Femur (tissue), 1 donor: ENCODE results near the gene CCNL2.
"Not testable (repeated sequence)": the region's sequence is repeated elsewhere in the genome, so short reads cannot be mapped to it uniquely, and the experiment has no call there.

Experiments
- DNase-seq: peaks from one replicate; pipeline ENCODE4 v3.0.0-alpha.2; 2017

CCNL2 gene

DNA sequence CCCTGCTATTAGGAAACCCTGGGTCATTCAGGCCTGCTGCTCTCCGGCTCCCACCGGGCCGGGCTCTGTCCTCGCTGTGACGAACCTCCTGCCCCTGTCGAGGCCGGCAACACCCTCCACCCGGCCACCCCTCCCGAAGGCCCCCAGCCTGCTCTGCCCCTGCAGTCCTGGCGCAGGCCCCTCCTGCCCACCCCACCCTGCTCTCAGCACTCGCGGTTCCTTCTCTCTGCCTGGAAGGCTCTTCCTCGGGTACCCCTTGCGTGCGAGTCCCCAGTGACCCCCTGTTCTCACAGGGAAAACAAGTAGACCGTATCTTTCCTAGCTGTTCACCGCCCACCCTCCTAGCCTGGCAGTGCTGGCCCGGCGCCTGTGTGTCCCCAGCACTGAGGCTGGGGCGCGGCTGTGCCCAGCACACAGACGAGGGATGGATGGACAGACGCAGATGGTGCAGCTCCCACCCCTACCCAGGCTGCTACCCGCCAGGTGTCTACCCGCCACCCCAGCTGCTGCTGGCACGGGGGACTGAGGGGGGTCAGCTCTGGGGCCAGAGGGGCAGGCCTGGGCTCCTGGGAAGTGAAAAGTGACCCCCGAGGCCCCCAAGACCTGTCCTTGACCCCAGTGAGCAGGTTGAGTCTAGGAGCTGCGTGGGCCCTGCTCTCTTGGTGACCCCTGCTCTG, 33.3 kb upstream of the CCNL2 start:
- DNase-seq: peak; percentile 79

GRCh38 chr1:1431845-1432273, 32.7 kb upstream of the CCNL2 start:
- peak; percentile 74 for DNase-seq

DNA sequence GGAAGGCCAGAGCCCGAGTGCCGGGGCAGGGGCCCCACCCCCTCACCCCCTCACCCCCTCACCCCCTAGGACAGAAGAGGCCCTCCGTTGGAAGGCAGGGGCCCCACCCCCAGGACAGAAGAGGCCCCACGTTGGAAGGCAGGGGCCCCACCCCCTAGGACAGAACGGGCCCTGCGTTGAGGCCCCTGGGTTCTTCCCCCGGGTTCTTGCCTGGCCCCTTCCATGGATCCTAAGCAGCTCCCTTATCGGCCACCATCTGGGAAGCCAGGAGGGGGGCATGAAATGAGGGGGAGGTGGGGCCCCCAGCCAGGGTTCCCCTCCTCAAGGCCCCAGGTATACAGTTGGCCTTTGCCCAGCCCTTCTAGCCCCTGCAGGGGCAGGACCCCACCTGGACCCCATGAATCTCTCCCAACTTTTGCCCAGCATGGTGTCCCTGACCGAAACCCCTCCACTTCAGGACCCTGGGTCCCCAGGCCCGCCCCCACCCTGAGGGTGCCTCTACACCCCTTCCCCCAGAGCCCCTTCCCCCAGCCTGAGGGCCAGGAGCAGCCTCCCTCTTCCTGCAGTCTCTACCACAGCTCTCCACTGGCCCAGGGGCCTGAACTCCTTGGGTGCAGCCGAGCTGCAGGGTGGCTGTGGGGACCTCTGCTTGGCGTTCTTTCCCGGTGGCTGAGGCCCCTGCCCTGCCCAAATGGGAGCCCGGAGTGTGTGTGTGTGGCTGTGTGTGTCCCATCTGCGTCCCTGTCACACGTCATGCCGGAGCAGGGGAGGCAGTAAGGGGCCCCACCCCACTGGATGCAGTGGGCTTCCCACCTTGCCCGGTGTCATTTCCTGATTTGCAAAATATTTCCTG, 32.1 kb upstream of the CCNL2 start:
- no peak for DNase-seq

GRCh38 chr1:1430114-1430982, 31.2 kb upstream of the CCNL2 start:
- peak; percentile 87 for DNase-seq

DNA sequence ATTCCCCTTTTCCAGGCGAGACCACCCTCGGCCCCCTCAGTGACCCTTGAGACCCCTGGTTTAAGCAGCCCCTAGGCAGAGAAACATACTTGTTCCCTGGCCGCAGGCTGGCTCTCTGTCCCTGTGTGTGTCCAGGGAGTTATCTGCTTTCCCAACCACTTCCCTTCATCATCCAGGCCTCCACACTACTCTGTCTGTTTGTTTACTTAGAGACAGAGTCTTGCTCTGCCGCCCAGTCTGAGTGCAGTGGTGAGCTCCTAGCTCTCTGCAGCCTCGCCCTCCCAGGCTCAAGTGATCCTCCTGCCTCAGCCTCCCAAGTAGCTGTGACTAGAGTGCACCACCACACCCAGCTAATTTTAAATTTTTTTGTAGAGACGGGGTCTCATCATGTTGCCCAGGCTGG, 30.5 kb upstream of the CCNL2 start:
- peak; percentile 46 for DNase-seq

GRCh38 chr1:1428967-1429366, 29.8 kb upstream of the CCNL2 start:
- DNase-seq: not testable (repeated sequence)

DNA sequence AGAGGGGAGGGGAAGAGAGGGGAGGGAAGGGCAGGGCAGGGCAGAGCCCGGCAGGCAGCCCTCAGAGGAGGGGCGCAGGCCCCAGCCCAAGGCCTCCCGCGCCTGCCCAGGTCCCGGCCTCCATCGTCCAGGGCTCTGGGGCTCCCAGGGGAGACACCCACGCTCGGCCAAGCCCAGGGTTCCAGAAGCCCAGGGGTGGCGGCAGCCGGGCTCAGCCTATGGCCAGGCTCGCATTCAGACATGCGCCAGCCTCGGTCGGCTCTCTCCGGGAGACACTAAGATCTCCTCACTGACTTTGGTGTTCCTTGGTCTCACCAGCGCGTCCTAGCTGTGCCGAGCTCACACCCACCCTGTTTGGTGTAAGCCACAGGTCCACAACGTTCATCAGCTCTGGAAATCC, 29.0 kb upstream of the CCNL2 start:
- no peak for DNase-seq

DNA sequence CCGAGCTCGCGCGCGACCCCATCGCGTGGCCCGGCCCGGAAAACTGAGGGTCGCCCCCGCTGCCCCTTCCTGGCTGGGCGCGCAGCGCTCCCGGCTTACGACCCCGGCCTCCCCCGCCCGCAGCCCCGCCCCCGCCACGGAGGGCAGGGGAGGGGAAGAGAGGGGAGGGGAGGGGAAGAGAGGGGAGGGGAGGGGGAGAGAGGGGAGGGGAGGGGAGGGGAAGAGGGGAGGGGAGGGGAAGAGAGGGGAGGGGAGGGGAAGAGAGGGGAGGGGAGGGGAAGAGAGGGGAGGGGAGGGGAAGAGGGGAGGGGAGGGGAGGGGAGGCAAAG, 28.6 kb upstream of the CCNL2 start:
- DNase-seq: peak; percentile 26

- DNase-seq: peak; percentile 60
Measured at GRCh38 chr1:1427106-1427819, 28.1 kb upstream of the CCNL2 start.

- peak; percentile 34 for DNase-seq
Measured at GRCh38 chr1:1426496-1427105, 27.5 kb upstream of the CCNL2 start.

DNA sequence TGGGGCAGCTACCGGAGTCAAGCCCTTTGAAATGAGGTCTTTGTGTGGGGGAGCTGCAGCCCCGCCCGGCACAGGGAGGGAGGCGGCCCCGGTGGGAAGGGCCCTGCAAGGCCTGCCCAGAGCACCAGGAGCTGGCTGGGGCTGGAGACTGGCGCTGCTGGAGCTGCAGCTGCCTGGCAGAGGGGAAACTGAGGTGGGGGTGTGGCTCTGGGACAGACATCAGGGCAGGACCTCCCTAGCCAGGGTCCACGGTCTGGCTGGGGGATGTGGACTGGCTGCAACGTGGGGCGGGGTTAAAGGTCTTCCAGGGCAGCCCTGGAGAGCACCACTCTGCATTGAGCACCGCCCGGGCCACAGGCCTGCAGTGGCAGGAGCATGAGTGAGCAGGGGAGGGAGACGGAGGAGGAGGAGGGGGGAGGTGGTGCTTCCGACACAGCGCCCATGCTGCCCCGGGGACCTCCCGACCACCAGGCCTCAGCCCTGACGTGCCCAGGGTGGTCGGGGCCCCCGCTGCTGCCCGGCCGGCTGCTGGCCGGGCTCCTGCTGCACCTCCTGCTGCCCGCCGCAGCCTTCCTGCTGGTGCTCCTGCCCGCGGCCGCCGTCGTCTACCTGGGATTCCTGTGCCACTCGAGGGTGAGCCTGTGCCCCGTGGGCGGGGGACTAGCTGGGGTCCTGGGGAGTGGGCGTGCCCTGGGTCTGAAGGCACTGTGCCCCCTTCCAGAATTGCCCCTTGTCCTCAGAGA, 26.8 kb upstream of the CCNL2 start:
- peak; percentile 25 for DNase-seq

- DNase-seq: no peak
Measured at GRCh38 chr1:1425426-1425752, 26.3 kb upstream of the CCNL2 start.

DNA sequence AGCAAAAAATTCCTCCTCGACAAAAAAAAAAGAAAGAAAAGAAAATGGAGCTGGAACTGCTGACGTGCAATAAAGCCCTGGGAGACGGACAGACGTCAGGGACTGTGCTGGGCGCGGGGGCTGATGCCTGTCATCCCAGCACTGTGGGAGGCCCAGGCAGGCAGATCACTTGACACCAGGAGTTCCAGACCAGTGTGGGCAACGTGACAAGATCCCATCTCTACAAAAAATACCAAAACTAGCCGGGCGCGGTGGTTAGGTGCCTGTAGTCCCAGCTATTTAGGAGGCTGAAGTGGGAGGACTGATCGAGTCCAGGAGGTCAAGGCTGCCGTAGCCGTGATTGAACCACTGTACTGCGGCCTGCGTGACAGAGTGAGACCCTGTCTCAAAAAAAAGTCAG, 25.6 kb upstream of the CCNL2 start:
- DNase-seq: no peak

DNA sequence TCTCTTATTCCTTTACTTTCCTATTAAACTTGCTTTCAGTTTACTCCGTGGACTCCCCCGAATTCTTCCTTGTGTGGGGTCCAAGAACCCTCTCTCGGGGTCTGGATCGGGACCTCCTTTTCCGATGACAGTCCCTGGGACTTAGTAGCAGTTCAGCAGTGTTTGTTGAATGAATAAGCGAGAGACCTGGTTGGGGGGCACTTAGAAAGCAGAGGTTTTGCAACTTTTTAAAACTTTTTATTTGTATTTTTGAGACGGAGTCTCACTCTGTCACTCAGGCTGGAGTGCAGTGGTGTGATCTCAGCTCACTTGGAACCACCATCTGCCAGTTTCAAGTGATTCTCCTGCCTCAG, 24.1 kb upstream of the CCNL2 start:
- DNase-seq: no peak

GRCh38 chr1:1422465-1423244, 23.5 kb upstream of the CCNL2 start:
- peak; percentile 45 for DNase-seq

GRCh38 chr1:1421907-1422464, 22.9 kb upstream of the CCNL2 start:
- no peak for DNase-seq

GRCh38 chr1:1421147-1421906, 22.2 kb upstream of the CCNL2 start, which contains the start of gene ANKRD65:
Gene ANKRD65 (minus strand): TSS chr1:1421276. CDS start chr1:1421005, 271 bp downstream.
- no peak for DNase-seq

GRCh38 chr1:1420654-1421141, 21.6 kb upstream of the CCNL2 start:
- peak; percentile 28 for DNase-seq
